Hepatic stellate cell (primary cell): Measurements from ENCODE around the gene TANC2.

Source experiments
- DNase-seq: peaks from one replicate; pipeline ENCODE4 v3.0.0; 2011; ENCODE audit warnings: low spot score

TANC2 gene

GRCh38 chr17:63001689-63002394 is 35.8 kb downstream of the TANC2 start:
- DNase-seq = no peak

GRCh38 chr17:63002625-63003024 is 36.6 kb downstream of the TANC2 start:
- DNase-seq = no peak

GRCh38 chr17:63015824-63016223 is 49.8 kb downstream of the TANC2 start:
- DNase-seq = no peak
